ENCODE results near the gene GDAP2.
A peak's percentile ranks its signal among the peaks of the same experiment; 100 is the strongest.
"Not testable (repeated sequence)": the region's sequence is repeated elsewhere in the genome, so short reads cannot be mapped to it uniquely, and the experiment has no call there.

The GDAP2 gene

DNA sequence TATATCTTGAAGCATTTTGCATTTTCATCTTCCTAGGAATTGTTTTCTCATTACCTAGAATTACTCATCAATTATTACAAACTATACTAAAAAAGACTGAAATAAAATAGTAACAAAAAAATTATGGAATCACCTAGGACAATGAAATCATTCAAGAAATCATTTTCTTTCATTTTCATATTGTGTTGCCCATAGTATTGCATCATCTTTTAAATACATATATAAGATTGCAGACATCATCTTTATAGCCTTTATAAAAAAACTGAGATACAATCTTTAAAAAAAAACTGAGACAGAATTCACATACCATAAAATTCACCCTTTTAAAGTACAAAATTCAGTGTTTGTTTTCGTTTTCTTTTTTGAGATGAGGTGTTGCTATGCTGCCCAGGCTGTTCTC, 29.6 kb downstream of the GDAP2 start:
- no peak for DNase-seq

DNA sequence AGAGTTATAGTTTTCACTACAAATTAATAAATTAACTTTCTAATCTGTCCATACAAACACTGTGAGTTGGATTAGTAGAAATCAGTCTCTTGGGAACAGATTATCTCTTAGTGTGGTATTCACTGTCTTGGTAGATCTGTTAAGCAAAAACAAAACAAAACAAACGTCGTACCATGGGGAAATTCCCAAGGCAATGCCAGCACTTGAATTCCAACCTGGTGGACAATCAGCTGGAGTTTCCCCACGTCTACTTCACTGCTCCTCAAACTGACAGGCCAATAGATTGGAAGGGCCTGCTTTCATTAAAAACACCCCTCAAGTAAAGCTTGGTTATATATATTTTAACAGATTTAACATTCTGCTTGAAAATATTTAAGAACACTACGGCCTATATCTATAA, 31.9 kb downstream of the GDAP2 start:
- DNase-seq = no peak

DNA sequence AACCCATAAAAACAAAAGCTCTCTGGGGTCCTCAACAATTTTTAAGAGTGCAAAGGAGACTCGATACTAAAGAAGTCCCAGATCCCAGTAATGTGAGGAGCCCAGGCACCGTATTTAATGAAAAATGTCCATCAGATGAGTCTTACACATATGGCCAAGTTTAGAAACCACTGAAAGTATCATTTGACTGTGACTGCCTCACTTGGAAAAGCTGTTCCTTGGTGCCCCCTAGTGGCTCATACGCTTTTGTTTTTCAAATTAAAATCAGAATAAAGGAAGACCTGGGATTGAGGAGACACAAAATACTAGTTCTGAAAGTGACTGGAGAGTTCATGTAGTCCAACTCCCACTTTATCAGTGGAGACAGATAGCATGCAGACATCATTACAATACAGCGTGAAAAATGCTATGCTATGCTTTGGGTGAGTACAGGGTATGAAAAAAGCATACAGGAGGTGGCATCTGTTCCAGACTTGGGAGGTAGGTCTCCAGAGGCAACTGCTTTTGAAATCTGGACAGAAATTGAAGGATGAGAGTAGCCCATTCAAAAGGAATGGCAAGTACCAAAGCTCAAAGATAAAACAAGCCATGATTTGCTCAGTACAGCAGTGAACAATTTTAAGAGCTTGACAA, 33.8 kb downstream of the GDAP2 start:
- peak; percentile 37 for DNase-seq

DNA sequence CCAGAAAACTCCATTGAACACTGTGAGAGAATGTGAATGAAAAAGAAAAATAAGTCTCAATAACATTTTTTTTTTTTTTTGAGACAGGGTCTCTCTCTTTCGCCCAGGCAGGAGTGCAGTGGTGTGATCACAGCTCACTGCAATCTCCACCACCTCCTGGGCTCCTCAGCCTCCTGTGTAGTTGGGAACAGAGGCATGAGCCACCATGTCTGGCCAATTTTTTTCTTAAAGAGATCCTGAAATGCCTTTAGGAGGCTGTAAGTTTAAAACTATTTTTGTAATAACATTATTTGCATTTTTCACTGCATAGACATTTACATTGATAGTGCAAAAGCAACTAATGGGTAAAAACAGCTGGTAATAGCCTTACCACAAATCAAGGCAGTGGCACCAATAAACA, 35.3 kb downstream of the GDAP2 start:
- DNase-seq = no peak

DNA sequence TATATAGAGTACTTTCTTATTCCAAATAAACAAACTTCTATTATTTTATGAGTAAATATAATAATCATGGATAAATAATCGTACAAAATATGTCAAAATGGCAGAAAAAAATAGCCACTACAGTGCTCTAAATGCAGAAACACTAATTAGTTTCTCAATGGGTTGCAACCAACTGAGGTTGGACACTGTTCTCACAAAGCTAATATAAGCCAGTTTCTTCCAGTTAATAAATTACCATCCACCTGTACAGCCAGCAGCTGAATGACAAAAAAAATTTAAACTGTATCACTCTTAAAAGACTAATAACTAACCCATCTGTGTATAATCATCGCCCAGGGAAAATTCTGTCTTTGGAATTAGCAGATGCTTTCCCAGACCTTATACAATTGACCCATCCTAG, 36.9 kb downstream of the GDAP2 start:
- no peak for DNase-seq

DNA sequence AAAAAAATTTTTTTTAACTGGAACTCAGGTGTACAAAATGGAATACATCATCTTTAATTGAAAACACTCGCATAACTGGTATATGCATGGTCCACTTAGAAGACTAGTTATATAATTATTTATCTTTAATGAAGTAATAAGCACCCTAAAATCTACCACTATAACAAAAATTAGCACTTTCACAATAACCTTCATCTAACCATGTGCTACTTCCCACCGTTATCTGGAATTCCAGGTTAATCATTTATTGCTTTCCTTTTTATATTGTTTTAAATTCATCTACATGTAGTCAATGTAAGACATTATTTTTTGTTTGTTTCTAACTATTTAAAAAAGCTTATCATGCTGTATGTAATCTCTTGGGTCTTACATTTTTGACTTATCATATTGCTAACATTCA, 39.0 kb downstream of the GDAP2 start:
- no peak for DNase-seq

DNA sequence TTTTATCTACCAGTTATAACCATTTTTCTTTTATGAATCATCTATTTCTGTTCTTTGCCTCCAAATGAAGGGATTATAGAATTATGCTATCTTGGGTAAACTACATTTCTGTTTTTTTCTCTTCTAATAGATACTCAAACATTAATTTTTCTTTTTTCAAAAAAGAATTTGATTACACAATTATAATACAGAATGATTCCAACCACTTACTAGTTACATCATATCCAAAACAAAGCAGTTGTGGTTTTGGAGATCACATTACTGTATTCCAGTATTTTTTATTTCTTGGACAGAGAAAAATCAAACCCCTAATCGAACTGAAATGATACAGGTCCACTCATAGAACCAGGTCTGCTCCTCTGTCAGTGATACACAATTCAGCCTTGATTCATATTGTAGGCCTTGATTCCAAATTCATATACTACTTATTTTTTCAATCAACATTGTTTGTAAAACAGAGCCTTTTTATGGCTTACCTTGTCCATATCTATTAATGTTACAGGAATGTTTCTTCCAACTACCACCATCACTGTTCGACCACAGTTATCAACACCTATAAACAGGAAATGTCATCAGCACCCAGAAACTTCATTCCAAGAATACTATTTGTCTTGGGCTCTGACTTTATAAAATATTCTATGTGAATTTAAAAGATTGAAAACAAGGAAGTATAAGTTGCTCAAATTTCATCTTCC, 43.2 kb downstream of the GDAP2 start:
- DNase-seq = peak; percentile 66

DNA sequence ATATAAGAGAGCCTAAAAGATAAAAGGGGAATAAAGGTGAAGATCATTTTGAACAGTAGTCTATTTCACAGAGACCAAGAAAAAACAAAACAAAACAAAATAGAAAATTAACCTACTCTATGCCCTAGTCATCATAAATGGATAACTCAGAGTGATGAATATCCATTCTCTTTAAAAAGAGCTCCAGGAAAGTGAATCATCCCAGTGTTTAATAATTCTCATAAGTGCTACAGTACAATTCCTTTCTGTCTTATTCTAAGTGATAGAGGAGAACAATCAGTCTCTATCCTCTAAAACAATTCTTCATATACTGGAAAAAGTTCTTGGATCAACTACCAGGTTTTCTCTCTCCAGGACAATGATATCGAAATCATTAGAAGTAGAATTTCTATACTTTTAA, 45.8 kb downstream of the GDAP2 start:
- DNase-seq = no peak

DNA sequence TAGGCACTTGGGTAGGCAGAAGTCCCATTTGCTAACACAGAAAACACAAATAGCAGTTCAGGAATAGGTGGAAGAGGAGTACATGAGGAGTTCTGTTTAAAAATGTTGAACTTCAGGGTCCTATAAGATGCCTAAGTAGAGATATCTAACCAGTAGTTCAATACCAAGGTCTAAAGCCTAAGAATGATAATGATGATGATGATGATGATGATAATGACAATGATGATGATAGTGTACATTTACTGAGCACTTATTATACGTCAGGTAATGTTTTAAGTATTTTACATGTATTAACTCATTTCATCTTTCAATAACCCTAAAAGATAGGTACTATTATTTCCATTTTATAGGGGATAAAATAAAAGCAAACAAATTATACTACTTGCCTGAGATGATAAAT, 50.1 kb downstream of the GDAP2 start:
- DNase-seq = no peak

DNA sequence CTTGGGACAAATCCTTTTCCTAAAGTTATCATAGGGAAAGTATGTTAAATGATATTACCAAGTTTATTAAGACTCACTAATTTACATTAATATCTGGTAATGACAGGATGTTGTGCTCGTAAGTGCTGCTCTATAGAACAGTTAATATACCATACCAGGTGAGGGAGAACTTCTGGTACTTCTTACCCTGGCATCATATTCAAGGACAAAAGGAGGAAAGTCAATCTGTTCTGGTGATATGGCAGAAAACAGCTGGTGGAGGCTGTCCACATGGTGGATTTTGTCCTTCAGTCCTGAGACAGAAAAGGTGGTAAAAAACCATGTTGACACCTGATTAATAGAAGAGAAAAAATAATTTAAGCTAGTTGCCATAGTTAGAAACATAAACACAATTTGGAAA, 51.6 kb downstream of the GDAP2 start:
- DNase-seq = no peak

DNA sequence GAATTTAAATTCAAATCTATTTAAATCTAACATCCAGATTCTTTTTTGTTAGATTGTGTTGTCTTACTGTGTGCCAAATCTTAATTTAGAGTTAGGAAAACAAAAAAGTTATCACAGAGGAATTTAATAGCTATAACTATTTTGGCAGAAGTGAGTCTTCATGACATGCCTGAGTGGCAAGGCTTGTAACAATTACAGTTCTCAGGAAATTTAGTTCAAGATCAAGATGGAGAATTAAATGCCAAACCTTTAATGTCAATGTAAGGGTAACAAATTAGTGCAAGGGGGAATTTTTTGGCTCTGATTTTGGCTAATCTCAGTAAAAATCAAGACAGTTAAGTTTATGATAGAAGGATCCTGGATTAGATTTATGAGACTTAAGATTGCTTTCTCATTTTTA, 58.4 kb downstream of the GDAP2 start:
- no peak for DNase-seq

DNA sequence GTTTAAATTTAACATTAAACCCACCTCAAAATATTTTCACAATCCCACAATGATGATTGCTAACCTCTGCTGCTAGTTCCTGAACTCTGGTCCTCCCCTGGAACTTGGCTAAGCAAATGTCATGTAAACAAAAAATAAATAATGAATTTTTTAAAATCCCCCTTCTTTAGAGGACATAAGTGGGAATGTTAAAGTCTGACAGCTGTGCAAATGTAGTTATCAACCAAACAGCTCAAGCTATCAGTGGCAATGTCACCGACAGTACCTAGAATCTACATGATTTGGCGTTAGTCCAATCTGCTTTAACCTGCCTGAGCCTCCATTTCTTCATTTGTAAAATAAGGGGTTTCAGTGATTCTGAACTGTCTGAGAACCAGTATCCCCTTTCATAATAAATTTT, 67.7 kb downstream of the GDAP2 start:
- DNase-seq = no peak

DNA sequence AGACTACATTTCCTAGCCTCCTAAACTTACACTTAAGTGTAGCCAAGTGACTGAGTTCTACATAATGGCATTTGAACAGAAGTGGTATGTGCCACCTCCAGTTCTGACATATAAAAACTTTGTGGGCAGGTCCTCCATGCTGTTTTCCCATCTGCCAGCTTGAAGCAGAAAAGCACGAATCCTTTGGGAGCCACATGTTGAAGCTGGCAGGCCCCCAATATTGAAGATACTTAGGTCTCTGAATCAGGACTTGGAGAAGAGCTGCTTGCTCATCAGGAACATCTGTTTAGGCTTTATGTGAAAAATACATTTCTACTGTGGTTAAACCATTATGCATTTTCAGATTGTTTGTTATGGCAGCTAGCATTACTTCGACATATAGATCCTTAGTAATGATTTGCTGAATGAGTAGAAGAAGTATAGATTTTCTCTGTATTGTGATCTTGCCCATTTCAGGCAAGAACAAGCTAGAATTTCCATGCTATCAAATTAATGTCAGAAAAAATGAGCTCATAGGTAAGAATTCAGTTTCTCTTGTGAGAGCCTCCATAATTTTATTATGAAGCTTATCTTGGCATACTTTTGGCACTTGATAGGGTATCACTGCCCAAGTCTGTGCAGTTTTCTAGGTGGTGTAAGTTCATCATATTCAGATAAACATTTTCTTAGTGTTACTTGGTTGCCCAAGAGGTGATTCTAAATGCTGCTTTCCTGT, 68.4 kb downstream of the GDAP2 start:
- peak; percentile 7 for DNase-seq

DNA sequence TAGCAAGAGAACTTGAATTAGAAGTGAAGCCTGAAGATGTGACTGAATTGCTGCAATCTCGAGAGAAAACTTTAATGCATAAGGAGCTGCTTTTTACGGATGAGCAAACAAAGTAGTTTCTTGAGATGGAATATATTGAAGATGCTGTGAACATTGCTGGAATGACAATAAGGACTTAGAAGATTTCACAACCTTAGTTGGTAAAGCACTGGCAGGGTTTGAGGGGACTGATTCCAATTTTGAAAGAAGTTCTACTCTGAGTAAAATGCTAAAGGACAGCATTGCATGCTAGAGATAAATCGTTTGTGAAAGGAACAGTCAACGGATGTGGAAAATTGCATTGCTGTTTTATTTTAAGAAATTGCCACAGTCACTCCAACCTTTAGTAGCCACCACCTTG, 69.5 kb downstream of the GDAP2 start:
- no peak for DNase-seq

DNA sequence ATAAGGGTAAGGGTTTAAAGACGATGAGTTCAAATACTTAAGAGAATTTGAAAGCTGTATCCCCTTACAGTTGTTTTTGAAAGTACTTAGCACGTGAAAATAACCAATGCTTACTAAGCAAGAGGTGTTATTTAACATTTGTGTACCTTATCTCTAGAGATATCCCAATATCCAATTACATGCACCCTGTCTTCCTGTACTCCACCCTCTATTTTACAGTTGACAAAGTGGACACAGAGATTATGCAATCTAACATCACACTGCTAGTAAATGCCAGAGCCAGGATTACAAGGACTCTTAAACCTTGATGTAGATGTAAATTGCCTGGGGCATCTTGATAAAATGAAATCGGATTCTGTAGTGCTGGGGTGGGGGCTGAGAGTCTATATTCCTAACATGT, 72.0 kb downstream of the GDAP2 start:
- DNase-seq = peak; percentile 10

DNA sequence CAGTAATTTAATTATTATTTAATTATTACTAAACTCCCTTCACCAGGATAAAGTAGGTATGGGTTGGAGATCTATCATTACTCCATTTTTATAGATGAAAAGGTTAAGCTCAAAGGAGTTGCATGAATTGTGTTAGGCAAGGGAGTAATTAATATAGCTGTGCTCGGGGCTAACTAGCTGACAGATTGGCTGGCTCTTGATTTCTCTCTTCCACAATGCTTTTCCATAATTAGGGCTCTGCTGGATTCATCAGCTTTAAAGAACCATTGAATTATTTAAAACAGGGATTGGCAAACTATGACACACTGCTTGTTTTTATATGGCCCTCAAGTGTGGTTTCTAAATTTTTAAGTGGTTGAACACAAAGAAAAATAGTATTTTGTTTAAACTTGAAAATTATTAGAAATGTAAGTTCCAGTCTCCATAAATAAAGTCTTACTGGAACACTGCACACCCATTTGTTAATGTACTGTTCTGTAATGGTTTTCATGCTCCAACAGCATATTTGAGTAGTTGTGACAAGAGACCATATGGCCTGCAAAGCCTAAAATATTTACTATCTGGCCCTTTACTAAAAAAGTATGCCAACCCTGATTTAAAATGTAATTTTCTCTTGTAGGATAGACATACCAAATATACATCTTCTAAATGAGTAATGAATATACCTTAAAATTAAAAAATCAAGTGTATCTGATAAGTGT, 76.4 kb downstream of the GDAP2 start:
- DNase-seq = no peak

DNA sequence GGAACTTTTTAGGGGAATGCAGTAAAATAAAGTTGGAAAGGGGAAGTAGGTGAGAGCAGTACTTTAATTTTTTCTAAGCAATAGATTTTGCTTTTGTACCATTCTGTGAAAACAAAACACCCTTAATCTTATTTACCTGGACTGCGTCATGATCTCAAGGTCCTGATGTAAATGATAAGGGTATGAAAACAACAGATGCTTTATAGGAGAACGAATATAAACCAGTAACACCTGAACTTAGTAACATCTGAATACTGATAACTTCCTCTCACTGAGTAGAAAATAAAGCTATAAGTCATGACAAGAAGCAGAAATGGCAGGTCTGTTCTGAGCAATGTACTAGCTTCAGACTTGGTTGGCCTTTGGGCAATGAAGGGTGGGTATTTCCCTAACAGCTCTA, 77.7 kb downstream of the GDAP2 start:
- DNase-seq = no peak

DNA sequence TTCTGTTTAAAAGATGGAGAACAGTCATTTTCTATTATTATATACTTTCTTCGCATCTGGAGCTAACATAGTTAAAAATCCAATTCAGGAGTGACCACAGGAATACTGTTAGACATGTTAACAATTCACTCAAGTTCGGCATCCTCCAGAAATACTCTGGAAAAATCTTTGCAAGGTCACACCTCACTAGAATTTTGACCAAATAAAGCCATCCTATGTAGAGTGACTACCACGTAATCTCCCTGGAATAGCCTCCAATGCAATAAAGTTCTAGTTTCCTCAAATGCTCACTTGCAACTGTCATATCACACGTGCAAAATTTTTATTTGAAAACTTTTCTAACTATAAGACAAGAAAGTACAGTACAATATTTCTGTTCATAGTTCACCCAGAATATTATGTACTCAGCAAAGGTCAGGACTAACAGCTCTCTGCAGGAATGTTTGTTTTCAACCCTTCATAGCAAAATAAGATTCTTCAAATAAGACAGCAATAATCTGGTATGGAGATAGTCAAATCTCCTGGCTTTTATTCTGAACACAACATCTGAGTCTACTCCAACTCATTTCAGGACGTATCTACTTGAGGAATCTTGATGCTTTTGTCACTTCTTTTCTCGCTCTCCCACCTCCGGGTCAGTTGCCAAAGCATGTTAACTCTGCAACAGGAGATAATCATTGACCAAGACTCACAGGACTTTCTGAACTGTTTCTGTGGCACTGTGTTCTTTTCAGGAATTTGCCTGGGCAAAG, 82.6 kb downstream of the GDAP2 start:
- DNase-seq = no peak

DNA sequence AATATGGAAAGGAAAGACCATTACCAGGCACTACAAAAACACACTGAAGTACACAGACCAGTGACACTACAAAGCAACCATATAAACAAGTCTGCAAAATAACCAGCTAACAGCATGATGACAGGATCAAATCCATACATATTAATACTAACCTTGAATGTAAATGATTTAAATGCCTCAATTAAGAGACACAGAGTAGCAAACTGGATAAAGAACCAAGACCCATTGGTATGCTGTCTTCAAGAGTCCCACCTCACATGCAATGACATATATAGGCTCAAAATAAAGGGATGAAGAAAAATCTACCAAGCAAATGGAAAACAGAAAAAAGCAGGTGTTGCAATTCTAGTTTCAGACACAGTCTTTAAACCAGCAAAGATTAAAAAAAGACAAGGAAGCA, 84.9 kb downstream of the GDAP2 start:
- DNase-seq = not testable (repeated sequence)

DNA sequence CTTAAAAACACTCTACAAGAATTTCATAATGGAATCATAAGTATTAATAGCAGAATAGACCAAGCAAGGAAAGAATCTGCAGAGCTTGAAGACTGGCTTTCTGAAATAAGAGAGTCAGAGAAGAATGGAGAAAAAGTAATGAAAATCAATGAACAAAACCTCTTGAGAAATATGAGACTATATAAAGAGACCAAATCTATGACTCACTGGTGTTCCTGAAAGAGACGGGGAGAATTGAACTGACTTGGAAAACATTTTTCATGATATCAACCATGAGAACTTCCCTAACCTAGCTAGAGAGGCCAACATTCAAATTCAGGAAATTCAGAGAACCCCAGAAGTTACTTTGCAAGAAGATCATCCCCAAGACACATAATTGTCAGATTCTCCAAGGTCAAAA, 85.6 kb downstream of the GDAP2 start:
- no peak for DNase-seq

DNA sequence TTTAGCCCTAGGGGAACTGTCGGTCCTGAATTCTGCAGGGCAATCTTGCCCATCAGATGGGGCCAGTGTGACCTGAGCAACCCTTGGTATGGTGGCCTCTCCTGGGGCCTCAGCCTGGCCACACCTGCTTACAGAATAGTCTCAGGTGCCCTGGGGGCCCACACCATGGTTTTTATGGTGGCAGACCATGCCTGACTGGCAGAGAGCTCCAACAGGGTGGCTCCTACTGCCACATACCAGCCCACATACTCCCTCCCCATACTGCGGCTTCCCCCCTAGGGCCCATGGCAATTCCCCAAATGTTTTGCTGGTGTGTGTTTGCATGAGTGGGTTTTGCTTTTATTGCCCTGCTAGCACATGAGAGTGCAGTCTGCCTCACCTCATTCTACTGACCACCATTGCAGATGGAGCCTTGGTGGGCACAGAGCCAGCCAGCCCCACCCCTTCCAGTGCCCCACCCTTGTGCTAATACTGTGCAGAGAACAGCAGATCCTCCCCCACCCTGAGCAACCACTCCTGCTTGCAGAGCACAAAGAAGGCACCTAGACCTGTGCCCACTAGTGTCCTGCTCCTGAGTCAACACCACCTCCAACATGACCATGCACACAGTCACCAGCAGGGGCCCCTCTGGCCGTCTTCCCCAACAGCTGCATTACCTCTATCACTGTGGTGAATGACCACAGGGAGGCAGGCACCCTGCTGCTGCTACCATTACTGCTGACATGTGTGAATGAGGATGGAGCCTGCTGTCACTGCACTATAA, 86.8 kb downstream of the GDAP2 start:
- DNase-seq = no peak

DNA sequence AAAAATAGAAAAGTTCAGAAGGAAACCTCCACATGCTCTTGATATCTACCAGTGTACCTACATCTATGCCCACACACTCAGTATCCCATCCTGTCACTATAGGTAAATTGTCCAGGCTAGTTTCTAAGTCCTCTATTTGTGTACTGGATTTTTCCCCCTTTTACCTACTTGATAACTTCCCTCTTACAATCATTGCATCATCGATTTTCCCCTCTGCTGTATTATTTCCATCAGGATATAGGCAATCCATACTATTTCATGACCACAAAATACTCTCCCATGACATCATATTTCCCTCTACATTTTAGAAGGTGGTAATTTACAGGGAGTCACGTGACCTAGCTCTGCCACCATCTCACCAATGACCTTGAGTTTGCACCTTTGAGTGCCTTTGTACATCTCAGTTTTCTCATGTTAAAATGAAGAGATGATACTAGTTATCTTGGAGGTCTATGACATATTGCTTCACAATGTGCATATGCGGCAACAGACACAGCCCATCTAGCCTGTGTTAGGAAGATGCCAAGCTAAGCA, 88.2 kb downstream of the GDAP2 start:
- DNase-seq = no peak
